Nephron (organoid): ENCODE data around the gene CLEC4G.
"Not testable (repeated sequence)": the region's sequence is repeated elsewhere in the genome, so short reads cannot be mapped to it uniquely, and the experiment has no call there.

Experiments used
- H3K27ac Mint-ChIP-seq, 3 experiments: 2 replicates each; pipeline ENCODE4 v1.8.0; 2020; ENCODE audit warnings: mixed read lengths in 3 of 3, mild to moderate bottlenecking in 2 of 3, moderate library complexity in 1 of 3
- H3K27me3 Mint-ChIP-seq: 2 replicates; pipeline ENCODE4 v1.8.0; 2021; ENCODE audit warnings: low read depth, mild to moderate bottlenecking, moderate library complexity, mixed read lengths
- H3K36me3 Mint-ChIP-seq: 2 replicates; pipeline ENCODE4 v1.8.0; 2020; ENCODE audit warnings: low read depth, mixed read lengths
- H3K4me1 Mint-ChIP-seq: 2 replicates; pipeline ENCODE4 v1.8.0; 2020; ENCODE audit warnings: mixed read lengths
- H3K4me3 Mint-ChIP-seq, 3 experiments: 2 replicates each; pipeline ENCODE4 v1.8.0; 2020; ENCODE audit warnings: mild to moderate bottlenecking in 3 of 3, mixed read lengths in 3 of 3, moderate library complexity in 2 of 3
- H3K9me3 Mint-ChIP-seq: 2 replicates; pipeline ENCODE4 v1.8.0; 2020; ENCODE audit warnings: mixed read lengths
- CTCF ChIP-seq, 3 experiments: fragments of 200-600 bp; sonication (generic); IDR thresholded peaks; one replicate each; pipeline ENCODE4 v1.5.0; 2021; ENCODE audit warnings: antibody characterized with exemption in 3 of 3; ENCODE audit not compliant: unreplicated experiment in 3 of 3

CLEC4G gene

GRCh38 chr19:7773841-7774240 is 41.9 kb upstream of the CLEC4G start:
- Mint-ChIP-seq H3K27me3 (peaks cover 36% of the 10 kb centered on the region), H3K27ac (no peak overlapping the region), H3K36me3 (no peaks in the 10 kb centered on the region), H3K9me3 (no peaks in the 10 kb centered on the region), H3K4me1 (no peaks in the 10 kb centered on the region), H3K4me3 (no peak overlapping the region)
- no peak for TF ChIP-seq CTCF (IDR thresholded peaks at IDR 0.05; ENCODE audit: unreplicated experiment in 3 of 3)

GRCh38 chr19:7772752-7773291 is 40.9 kb upstream of the CLEC4G start:
- H3K36me3 Mint-ChIP-seq = no peaks in the 10 kb centered on the region
- no peak overlapping the region for H3K4me3 Mint-ChIP-seq
- no peak for TF ChIP-seq CTCF (IDR thresholded peaks at IDR 0.05; ENCODE audit: unreplicated experiment in 3 of 3)
- H3K9me3 Mint-ChIP-seq = no peaks in the 10 kb centered on the region
- H3K27ac Mint-ChIP-seq = no peak overlapping the region
- H3K27me3 Mint-ChIP-seq = peaks cover 36% of the 10 kb centered on the region
- H3K4me1 Mint-ChIP-seq = no peaks in the 10 kb centered on the region

GRCh38 chr19:7771072-7771471 is 39.2 kb upstream of the CLEC4G start:
- Mint-ChIP-seq H3K4me3 (no peak overlapping the region), H3K4me1 (no peaks in the 10 kb centered on the region), H3K9me3 (no peaks in the 10 kb centered on the region), H3K36me3 (no peaks in the 10 kb centered on the region), H3K27me3 (peaks cover 33% of the 10 kb centered on the region), H3K27ac (no peak overlapping the region)
- no peak for TF ChIP-seq CTCF (IDR thresholded peaks at IDR 0.05; ENCODE audit: unreplicated experiment in 3 of 3)

- Mint-ChIP-seq H3K27ac (no peak overlapping the region), H3K9me3 (no peaks in the 10 kb centered on the region), H3K4me3 (no peak overlapping the region), H3K27me3 (peaks cover 27% of the 10 kb centered on the region), H3K4me1 (no peaks in the 10 kb centered on the region), H3K36me3 (no peaks in the 10 kb centered on the region)
- no peak for TF ChIP-seq CTCF (IDR thresholded peaks at IDR 0.05; ENCODE audit: unreplicated experiment in 3 of 3)
These were observed 37.3 kb upstream of the CLEC4G start for GRCh38 chr19:7769171-7769570.

- no peaks in the 10 kb centered on the region for H3K4me1 Mint-ChIP-seq
- peaks cover 2% of the 10 kb centered on the region for H3K9me3 Mint-ChIP-seq
- no peak overlapping the region for H3K4me3 Mint-ChIP-seq
- H3K27ac Mint-ChIP-seq = no peak overlapping the region
- no peaks in the 10 kb centered on the region for H3K36me3 Mint-ChIP-seq
- TF ChIP-seq CTCF (IDR thresholded peaks at IDR 0.05; ENCODE audit: unreplicated experiment in 3 of 3) = no peak
- peaks cover 32% of the 10 kb centered on the region for H3K27me3 Mint-ChIP-seq
These were observed 35.6 kb upstream of the CLEC4G start for GRCh38 chr19:7767487-7767886.

- Mint-ChIP-seq H3K27me3 (peaks cover 25% of the 10 kb centered on the region), H3K4me3 (no peak overlapping the region), H3K27ac (no peak overlapping the region)
These were observed 34.6 kb upstream of the CLEC4G start for GRCh38 chr19:7766535-7766934.

GRCh38 chr19:7765043-7765442 is 33.1 kb upstream of the CLEC4G start:
- H3K27ac Mint-ChIP-seq, H3K4me1 Mint-ChIP-seq, H3K36me3 Mint-ChIP-seq, H3K4me3 Mint-ChIP-seq: not testable (repeated sequence)
- Mint-ChIP-seq H3K27me3 (peaks cover 19% of the 10 kb centered on the region), H3K9me3 (peaks cover 11% of the 10 kb centered on the region)

More at GRCh38 chr19:7766535-7766934, 34.6 kb upstream of the CLEC4G start:
- Mint-ChIP-seq H3K4me1 (no peaks in the 10 kb centered on the region), H3K36me3 (no peaks in the 10 kb centered on the region), H3K9me3 (peaks cover 6% of the 10 kb centered on the region)
- no peak for TF ChIP-seq CTCF (IDR thresholded peaks at IDR 0.05; ENCODE audit: unreplicated experiment in 3 of 3)

GRCh38 chr19:7764157-7764556 is 32.2 kb upstream of the CLEC4G start:
- H3K36me3 Mint-ChIP-seq, H3K27ac Mint-ChIP-seq, H3K4me3 Mint-ChIP-seq, H3K4me1 Mint-ChIP-seq: not testable (repeated sequence)
- Mint-ChIP-seq H3K9me3 (peaks cover 17% of the 10 kb centered on the region), H3K27me3 (peaks cover 16% of the 10 kb centered on the region)
